ENCODE data around the gene CDK11A.
A peak's percentile ranks its signal among the peaks of the same experiment; 100 is the strongest.
"Not testable (repeated sequence)": the region's sequence is repeated elsewhere in the genome, so short reads cannot be mapped to it uniquely, and the experiment has no call there.

The CDK11A gene

DNA sequence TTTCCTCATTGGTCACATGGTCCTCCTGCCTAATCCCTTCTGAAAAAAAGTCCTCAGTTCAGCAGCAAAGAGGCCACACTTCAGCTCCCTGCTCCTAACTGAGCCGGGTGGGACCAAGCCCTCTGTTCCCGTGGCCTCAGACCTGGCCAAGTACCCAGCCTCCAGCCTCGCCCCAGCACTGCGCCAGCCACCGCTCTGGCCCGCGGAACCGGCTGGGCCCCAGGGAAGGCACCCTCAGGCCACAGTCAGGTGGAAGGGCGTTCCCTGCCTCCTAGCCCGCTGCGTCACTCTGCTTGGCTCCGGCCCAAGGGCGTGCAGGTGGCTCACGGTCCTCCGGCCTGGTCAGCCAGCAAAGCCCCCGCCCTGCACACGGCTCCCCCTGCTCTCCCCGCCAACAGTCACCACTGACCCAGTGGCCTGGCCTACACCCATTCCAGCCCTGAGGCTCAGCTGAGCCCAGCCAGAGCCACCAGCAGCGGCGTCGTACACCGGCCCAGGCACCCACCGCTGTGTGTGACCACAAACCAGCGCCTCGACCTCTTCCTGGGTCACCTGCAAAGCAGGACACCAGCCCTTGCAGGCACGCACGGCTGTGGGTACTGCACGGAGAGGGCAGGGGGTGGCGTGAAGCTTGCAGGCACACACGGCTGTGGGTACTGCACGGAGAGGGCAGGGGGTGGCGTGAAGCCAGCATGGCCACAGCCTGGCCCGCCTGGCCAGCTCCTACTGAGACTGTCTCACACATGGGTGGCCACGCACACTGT lies 34.7 kb upstream of the CDK11A start:
- intact Hi-C loops (cut with micrococcal nuclease): no loop called here
- Mint-ChIP-seq H3K27ac (peak overlapping the region; percentile 75), H3K4me1 (ENCODE audit: low read depth) (peaks cover 25% of the 10 kb centered on the region), H3K27me3 (no peaks in the 10 kb centered on the region), H3K36me3 (ENCODE audit: low read depth) (peaks cover 100% of the 10 kb centered on the region), H3K9me3 (no peaks in the 10 kb centered on the region), H3K4me3 (peak overlapping the region; percentile 17)

DNA sequence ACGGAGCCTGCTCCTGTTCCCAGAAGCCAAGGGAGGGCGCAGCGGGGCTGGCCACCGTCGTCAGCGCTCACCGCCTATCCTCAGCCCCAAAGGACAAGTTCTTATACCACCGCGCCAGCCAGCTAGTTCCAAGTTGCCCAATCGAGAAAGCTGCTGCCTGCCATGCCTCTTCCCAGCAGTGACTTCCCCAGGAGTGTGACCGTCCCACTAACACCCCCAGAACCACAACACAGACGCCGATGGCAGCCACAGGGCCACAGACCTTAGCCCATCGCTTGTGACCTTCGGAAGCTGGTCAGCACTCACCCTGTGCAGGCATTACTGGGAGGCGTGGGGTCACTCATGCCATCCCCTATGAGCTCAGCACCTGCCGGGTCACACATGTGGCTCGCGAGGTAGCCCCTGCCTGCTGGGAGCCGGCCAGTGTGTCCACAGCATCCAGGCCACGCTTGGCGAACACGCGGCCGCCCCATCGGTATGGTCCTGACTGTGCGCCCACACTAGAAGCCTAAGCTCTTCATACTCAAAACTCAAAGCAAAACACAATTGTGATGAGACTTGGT lies 34.0 kb upstream of the CDK11A start:
- H3K27me3 Mint-ChIP-seq: no peaks in the 10 kb centered on the region
- intact Hi-C loops (cut with micrococcal nuclease): no loop called here
- H3K27ac Mint-ChIP-seq: peak overlapping the region; percentile 75
- no peak overlapping the region for H3K4me3 Mint-ChIP-seq
- no peaks in the 10 kb centered on the region for H3K9me3 Mint-ChIP-seq
- H3K36me3 Mint-ChIP-seq (ENCODE audit: low read depth): peaks cover 100% of the 10 kb centered on the region
- H3K4me1 Mint-ChIP-seq (ENCODE audit: low read depth): peaks cover 21% of the 10 kb centered on the region

DNA sequence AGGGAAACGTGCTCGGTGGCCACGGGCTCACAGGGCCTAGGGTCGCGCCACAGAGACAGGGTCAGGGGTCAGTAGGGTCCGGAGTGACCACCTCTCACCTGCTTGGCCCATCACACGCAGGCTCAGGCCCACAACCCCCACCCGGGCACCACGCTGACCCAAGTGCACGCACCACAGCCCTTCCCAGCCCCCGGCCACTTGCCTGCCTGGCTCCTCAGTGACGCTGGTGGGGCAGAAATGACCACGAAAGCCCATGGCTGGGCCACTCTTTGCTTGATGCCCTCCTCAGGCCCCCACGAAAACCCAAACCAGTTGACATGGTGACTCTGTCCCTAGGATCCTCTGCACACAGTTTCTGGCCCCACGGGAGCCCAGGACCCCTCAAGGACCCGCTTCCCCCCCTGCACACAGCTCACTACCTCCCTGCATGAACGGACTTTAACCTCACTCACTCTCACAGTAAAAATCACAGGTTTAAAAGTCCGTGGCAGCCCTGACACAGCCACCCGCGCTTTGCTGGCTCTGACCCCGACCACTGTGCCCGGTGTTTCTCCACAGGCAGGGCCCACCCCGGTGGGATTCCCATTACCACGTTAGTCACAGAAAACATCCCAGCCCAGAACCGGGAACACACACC lies 33.4 kb upstream of the CDK11A start:
- Mint-ChIP-seq H3K36me3 (ENCODE audit: low read depth) (peaks cover 100% of the 10 kb centered on the region), H3K27ac (peak overlapping the region; percentile 75), H3K4me1 (ENCODE audit: low read depth) (peaks cover 21% of the 10 kb centered on the region), H3K4me3 (no peak overlapping the region), H3K9me3 (no peaks in the 10 kb centered on the region), H3K27me3 (no peaks in the 10 kb centered on the region)
- intact Hi-C loops (cut with micrococcal nuclease): no loop called here

DNA sequence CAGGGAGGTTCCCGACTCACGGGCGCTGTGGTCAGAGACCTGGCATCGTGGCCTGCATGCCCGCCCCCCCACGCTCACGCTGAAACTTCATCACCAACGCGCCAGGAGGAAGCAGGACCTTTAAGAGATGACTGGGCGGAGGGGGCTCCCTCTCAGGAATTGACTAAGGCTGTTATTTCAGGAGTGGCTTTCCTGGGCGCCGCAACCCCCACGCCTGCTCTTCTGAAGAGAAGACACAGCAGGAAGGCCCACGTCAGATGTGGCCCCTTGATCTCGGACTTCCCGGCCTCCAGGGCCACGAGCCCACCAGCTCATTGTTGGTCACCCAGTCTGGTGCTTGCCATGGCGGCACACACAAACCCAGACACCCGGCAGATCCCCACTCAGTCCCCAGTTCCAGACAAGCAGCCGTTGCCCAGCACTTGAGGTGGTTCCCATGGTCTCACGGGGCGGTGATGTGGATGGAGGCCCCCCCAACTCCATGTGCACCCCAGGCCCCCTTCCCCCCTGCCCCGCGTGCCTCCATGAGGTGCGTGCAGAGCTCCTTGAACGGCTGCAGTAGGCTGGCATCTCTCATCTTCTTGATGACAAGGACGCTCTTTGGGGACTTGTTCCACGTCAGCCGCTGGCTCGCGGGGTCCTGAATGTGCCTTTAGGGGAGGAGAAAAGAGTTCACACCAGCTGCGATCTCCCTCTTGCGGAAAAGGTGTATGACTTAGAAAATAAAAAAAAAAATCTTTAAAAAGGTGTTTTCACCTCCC lies 32.7 kb upstream of the CDK11A start:
- H3K27ac Mint-ChIP-seq: no peak overlapping the region
- H3K4me1 Mint-ChIP-seq (ENCODE audit: low read depth): peaks cover 21% of the 10 kb centered on the region
- intact Hi-C loops (cut with micrococcal nuclease): no loop called here
- no peaks in the 10 kb centered on the region for H3K9me3 Mint-ChIP-seq
- H3K36me3 Mint-ChIP-seq (ENCODE audit: low read depth): peaks cover 100% of the 10 kb centered on the region
- H3K27me3 Mint-ChIP-seq: no peaks in the 10 kb centered on the region
- no peak overlapping the region for H3K4me3 Mint-ChIP-seq

DNA sequence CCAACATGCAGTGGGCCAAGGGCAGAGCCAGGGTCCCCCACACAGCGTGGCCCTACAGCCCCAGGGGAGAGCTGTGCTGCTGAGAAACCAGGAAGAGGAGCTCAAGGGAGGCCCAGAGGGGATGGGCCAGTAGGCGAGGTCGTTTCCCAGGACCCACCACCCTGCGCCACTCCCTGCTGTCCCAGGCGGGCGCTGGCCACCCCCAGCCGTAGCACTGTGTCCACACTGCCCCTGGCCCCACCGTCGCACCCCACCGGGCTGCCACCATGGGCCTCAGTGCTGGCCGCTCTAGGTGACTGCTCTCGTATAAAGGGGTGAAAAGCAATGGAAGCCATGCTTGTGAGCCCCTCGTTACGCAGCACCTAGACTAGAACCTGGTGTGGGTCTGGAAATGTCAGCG lies 31.7 kb upstream of the CDK11A start:
- H3K36me3 Mint-ChIP-seq (ENCODE audit: low read depth): peaks cover 91% of the 10 kb centered on the region
- no peaks in the 10 kb centered on the region for H3K27me3 Mint-ChIP-seq
- intact Hi-C loops (cut with micrococcal nuclease): no loop called here
- peaks cover 21% of the 10 kb centered on the region for H3K4me1 Mint-ChIP-seq (ENCODE audit: low read depth)
- H3K4me3 Mint-ChIP-seq: no peak overlapping the region
- no peaks in the 10 kb centered on the region for H3K9me3 Mint-ChIP-seq
- H3K27ac Mint-ChIP-seq: no peak overlapping the region

DNA sequence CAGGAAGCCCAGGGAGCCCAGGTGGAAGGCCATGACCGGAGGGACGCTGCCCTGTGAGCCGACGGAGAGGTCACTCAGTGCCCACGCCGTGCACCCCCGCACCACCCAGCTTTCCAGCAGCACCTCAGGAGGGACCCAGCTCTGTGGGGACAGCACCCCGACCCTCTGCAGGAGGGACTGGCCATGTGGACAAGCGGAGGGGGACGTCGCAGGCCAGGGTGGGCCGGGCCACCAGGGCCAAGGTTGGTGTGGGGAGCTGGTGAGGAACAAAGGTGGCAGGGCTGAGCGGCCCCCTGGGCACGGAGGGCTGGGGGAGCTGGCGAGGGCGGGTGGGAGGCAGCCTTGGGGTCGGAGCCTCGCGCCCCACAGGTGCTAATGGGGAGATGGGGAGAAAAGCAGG lies 31.3 kb upstream of the CDK11A start:
- H3K9me3 Mint-ChIP-seq: no peaks in the 10 kb centered on the region
- intact Hi-C loops (cut with micrococcal nuclease): no loop called here
- H3K4me3 Mint-ChIP-seq: no peak overlapping the region
- H3K4me1 Mint-ChIP-seq (ENCODE audit: low read depth): peaks cover 21% of the 10 kb centered on the region
- no peak overlapping the region for H3K27ac Mint-ChIP-seq
- H3K36me3 Mint-ChIP-seq (ENCODE audit: low read depth): peaks cover 86% of the 10 kb centered on the region
- no peaks in the 10 kb centered on the region for H3K27me3 Mint-ChIP-seq

DNA sequence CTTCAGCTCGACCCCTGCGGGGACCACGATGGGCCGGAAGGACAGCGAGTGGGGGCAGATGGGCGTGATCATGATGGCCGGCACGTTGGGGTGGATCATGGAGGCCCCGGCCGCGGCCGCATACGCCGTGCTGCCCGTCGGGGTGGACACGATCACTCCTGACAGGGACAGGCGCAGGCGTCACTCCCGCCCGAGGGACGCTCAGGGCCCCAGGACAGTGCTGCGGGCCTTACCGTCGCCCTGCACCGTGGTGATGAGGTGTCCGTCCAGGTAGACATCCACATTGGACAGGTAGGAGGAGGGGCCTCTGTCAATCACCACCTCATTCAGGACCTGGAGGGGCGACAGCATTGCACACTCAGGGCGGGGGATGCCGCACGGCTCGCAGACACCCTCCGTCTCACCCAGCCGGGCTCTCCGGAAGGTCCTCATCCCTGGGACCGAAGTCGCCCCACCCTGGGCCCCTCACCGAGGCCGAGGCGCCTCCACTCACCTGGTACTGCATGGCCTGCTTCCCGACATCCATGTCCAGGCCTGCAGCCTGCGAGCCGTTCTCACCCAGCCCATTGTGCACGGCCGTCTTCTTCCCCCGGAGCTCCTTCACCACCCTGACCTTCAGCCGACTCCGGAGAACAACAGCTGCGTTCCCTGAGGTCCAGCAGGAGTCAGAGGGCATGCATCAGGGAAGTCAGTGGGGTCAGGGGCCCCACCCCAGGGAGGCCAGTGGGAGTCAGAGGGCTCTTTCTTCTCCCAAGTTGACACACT lies 30.1 kb upstream of the CDK11A start:
- H3K4me1 Mint-ChIP-seq (ENCODE audit: low read depth): peaks cover 15% of the 10 kb centered on the region
- no peaks in the 10 kb centered on the region for H3K9me3 Mint-ChIP-seq
- no peaks in the 10 kb centered on the region for H3K27me3 Mint-ChIP-seq
- H3K27ac Mint-ChIP-seq: no peak overlapping the region
- intact Hi-C loops (cut with micrococcal nuclease): no loop called here
- H3K36me3 Mint-ChIP-seq (ENCODE audit: low read depth): peaks cover 75% of the 10 kb centered on the region
- no peak overlapping the region for H3K4me3 Mint-ChIP-seq

DNA sequence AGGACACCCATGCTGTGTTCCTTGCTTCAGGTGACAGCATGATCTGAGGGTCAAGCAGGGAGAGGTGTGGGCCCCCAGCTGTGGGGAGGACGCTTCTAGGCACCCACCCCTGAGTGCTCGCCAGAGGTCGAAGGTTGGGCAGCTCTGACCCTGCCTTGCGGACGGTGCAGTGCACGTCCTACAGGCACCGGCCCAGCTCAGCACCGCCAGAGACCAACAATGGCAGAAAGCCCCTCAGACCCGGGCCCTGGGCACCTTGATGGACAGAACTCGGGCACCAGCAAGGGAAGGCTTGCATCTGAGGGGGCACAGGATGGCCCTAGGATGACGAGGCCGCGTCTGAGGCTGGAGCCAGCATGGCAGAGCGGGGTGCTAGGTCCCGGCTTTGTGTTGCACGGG lies 29.4 kb upstream of the CDK11A start:
- no peak overlapping the region for H3K4me3 Mint-ChIP-seq
- peaks cover 15% of the 10 kb centered on the region for H3K4me1 Mint-ChIP-seq (ENCODE audit: low read depth)
- H3K36me3 Mint-ChIP-seq (ENCODE audit: low read depth): peaks cover 68% of the 10 kb centered on the region
- intact Hi-C loops (cut with micrococcal nuclease): no loop called here
- no peak overlapping the region for H3K27ac Mint-ChIP-seq
- no peaks in the 10 kb centered on the region for H3K27me3 Mint-ChIP-seq
- no peaks in the 10 kb centered on the region for H3K9me3 Mint-ChIP-seq

DNA sequence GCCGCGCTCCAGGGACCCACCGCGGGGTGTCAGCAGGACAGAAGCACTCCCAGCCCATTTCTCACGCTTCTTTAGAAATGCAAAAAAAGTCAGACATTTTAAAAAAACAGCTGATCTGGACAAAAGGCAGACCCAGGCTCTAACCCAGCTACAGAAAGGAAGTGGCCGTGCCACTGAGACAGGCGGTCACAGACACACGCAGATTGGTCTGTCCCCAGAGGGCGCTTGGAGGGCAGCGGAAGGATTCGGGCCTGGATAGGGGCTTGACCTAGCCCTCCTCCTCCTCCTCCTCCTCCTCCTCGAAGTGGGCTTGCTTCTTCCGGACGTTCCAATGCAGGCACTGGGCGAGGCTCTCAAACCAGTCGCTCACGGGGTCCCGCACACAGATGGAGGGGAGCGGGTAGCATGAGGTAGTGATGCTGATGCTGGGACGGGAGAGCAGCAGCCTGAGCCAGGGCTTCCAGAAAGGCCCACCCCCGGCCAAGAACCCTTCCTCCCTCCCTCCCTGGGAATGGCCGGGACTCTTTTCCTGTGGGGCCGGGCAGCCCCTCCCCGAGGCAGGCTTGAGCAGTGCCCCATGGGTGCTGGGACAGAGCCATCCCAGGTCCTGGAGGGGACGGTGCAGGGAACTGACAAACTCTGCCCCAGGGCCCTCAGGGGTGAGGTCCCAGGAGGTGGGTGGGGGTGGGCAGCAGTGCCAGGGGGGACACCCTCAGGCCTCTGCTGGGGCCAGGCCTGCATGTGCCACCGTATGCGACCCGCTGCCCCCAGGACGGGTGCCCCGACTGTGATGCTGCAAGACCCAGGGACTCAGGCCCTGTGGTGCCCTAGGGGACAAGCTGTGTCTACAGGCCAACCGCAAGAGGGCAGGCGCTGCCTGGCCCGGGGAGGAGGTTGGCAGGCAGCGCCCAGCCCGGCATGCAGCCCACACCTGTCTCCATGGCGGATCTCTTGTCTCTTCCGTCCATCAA lies 28.8 kb upstream of the CDK11A start:
- intact Hi-C loops (cut with micrococcal nuclease): no loop called here
- H3K4me3 Mint-ChIP-seq: no peak overlapping the region
- H3K4me1 Mint-ChIP-seq (ENCODE audit: low read depth): peaks cover 13% of the 10 kb centered on the region
- H3K36me3 Mint-ChIP-seq (ENCODE audit: low read depth): peaks cover 61% of the 10 kb centered on the region
- H3K9me3 Mint-ChIP-seq: no peaks in the 10 kb centered on the region
- no peaks in the 10 kb centered on the region for H3K27me3 Mint-ChIP-seq
- no peak overlapping the region for H3K27ac Mint-ChIP-seq

DNA sequence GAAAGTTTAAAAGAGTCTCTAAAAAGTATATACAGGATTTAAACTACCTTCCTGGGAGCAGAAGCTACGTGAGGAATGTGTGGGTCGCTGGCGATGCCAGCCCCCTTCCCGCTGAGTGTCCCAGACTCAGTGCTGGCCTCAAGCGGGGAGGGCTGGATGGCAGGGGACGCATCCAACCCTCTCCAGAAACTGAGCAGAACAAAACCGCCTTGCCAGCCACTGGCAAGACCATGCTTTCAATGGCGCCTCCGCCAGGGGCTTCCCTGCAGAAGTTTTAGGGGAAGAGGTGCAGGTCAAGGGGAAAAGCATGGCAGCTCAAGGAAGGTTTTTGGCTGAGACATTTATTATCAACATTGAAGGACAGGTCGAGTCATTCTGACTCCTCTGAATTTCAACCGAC lies 28.0 kb upstream of the CDK11A start:
- intact Hi-C loops (cut with micrococcal nuclease): no loop called here
- Mint-ChIP-seq H3K9me3 (no peaks in the 10 kb centered on the region), H3K27ac (no peak overlapping the region), H3K27me3 (no peaks in the 10 kb centered on the region), H3K4me3 (no peak overlapping the region), H3K36me3 (ENCODE audit: low read depth) (peaks cover 54% of the 10 kb centered on the region), H3K4me1 (ENCODE audit: low read depth) (peaks cover 13% of the 10 kb centered on the region)

DNA sequence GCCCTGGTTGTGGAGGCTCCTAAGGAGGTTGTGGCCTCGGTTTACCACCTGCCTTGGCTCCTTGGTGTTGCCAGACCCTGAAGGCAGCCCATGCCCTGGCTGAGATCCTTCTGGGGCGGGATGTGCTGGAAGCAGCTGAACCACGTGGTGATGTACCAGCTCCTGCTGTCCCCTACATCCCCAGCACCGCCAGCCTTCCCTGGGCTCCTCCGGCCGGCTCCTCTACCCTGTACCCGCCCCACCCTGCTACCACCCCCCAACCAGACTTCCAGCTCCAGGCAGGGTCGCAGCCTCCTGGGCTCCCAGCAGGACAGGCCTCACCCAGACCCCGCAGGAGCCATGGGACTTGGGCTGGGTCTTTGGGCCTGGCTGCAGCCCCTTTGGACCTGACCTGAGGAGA lies 25.8 kb upstream of the CDK11A start:
- H3K4me3 Mint-ChIP-seq; intact Hi-C loops (cut with micrococcal nuclease); H3K27ac Mint-ChIP-seq; H3K9me3 Mint-ChIP-seq; H3K27me3 Mint-ChIP-seq: not testable (repeated sequence)
- Mint-ChIP-seq H3K4me1 (ENCODE audit: low read depth) (peaks cover 13% of the 10 kb centered on the region), H3K36me3 (ENCODE audit: low read depth) (peaks cover 32% of the 10 kb centered on the region)

DNA sequence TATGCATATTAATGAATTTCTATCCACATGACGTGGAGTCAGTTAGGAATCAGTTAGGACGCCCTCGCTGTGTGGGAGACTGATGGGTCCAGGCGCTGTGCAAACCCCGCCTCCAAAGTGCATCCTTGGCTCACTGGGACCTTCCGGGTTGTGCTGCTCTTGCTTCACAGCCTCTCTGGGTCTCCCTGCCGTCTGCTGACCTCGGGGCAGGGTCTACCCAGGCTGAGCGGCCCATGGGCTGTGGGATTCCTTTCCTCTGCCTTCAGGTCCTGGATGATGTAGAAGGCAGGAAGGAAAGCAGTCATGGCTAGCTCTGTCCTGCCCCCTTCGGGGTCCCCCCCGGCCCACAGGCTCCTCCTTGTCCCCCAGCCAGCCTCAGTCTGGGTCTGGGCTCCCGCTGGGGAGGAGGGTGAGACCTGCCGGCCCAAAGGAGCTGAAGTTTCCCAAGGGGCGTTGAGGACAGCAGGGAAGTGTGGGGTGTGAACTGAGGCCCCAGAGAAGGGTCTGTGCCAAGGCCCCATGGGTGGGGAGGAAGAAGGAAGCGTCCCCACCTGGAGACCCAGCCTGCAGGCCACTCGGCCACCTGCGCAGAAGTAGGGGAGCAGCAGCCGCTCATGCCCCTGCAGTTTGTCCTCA lies 24.6 kb upstream of the CDK11A start:
- intact Hi-C loops (cut with micrococcal nuclease): no loop called here
- no peak overlapping the region for H3K27ac Mint-ChIP-seq
- no peaks in the 10 kb centered on the region for H3K9me3 Mint-ChIP-seq
- peaks cover 13% of the 10 kb centered on the region for H3K4me1 Mint-ChIP-seq (ENCODE audit: low read depth)
- H3K4me3 Mint-ChIP-seq: no peak overlapping the region
- H3K36me3 Mint-ChIP-seq (ENCODE audit: low read depth): peaks cover 20% of the 10 kb centered on the region
- H3K27me3 Mint-ChIP-seq: no peaks in the 10 kb centered on the region

Data from dendritic cell treated with granulocyte-macrophage colony-stimulating factor and Interleukin-4, amounts not matched to agents 40 ng/mL and 50 ng/mL, for 4 days (primary cell).